Type B pancreatic cell (in vitro differentiated cells): Measurements from ENCODE around the gene PDE3A. TPM values are rescaled to one million over a fixed set of nuclear protein-coding genes. Genes with fewer than 3 reads are reported as not detected.
A peak's percentile ranks its signal among the peaks of the same experiment; 100 is the strongest.
"Not testable (repeated sequence)": the region's sequence is repeated elsewhere in the genome, so short reads cannot be mapped to it uniquely, and the experiment has no call there.

Experiments used
- DNase-seq: peaks from one replicate; pipeline ENCODE4 v3.0.0; 2021; ENCODE audit warnings: mixed read lengths; ENCODE audit not compliant: unreplicated experiment; ENCODE audit errors: extremely low spot score
- H3K27ac Mint-ChIP-seq: 2 replicates; pipeline ENCODE4 v1.8.0; 2021; ENCODE audit warnings: mild to moderate bottlenecking, mixed read lengths
- H3K27me3 Mint-ChIP-seq: 2 replicates; pipeline ENCODE4 v1.8.0; 2021; ENCODE audit warnings: mixed read lengths
- H3K36me3 Mint-ChIP-seq: 2 replicates; pipeline ENCODE4 v1.8.0; 2021; ENCODE audit warnings: mixed read lengths
- H3K4me1 Mint-ChIP-seq: one replicate; pipeline ENCODE4 v1.8.0; 2021; ENCODE audit warnings: mixed read lengths; ENCODE audit not compliant: unreplicated experiment
- H3K4me3 Mint-ChIP-seq: 2 replicates; pipeline ENCODE4 v1.8.0; 2021; ENCODE audit warnings: mild to moderate bottlenecking, mixed read lengths
- H3K9me3 Mint-ChIP-seq: 2 replicates; pipeline ENCODE4 v1.8.0; 2021; ENCODE audit warnings: mixed read lengths
- CTCF ChIP-seq: fragments of 200-600 bp; sonication (generic); conservative IDR thresholded peaks from 2 replicates; pipeline ENCODE4 v1.5.0; 2021; ENCODE audit warnings: antibody characterized with exemption, mild to moderate bottlenecking
- long read RNA-seq: library from polyadenylated mRNA; unstranded; transcript quantifications from one replicate; pipeline ENCODE4 v2.0.0, GENCODE V29; 2020
- total RNA-seq: library from RNA; stranded (reverse); gene quantifications from 2 replicates; pipeline ENCODE4 v1.2.1, GENCODE V29; 2021; ENCODE audit warnings: low replicate concordance

The PDE3A gene
- 19.7 and 27.1 TPM in 2 replicates for total RNA-seq
- long read RNA-seq, full-length matches to known transcripts, result 9 of 38 reads
- long read RNA-seq, partial matches to known transcripts, result 19 of 38 reads
- long read RNA-seq, other reads (novel, unspliced or antisense), result 10 of 38 reads

- Mint-ChIP-seq H3K4me3 (peak within 1 kb of the TSS; percentile 95), H3K27ac (peak within 1 kb of the TSS; percentile 81), H3K27me3 (peaks cover 63% of the 10 kb centered on the region), H3K36me3 (no peaks in the 10 kb centered on the region), H3K9me3 (no peaks in the 10 kb centered on the region), H3K4me1 (peaks cover 15% of the 10 kb centered on the region)
- peak; percentile 62 for TF ChIP-seq CTCF
- peak; percentile 80 for DNase-seq
These were observed at the start of gene PDE3A for GRCh38 chr12:20368114-20368650. Gene PDE3A (plus strand): TSS chr12:20368537. CDS start chr12:20369285, 748 bp downstream.

GRCh38 chr12:20319366-20319765, 49.0 kb upstream of the PDE3A start:
- Mint-ChIP-seq H3K4me3 (no peak overlapping the region), H3K9me3 (no peaks in the 10 kb centered on the region), H3K36me3 (no peaks in the 10 kb centered on the region), H3K27me3 (no peaks in the 10 kb centered on the region), H3K27ac (no peak overlapping the region), H3K4me1 (no peaks in the 10 kb centered on the region)
- no peak for TF ChIP-seq CTCF
- DNase-seq, result no peak

GRCh38 chr12:20320552-20320951, 47.8 kb upstream of the PDE3A start:
- no peak overlapping the region for H3K4me3 Mint-ChIP-seq
- H3K4me1 Mint-ChIP-seq, result no peaks in the 10 kb centered on the region
- TF ChIP-seq CTCF, result no peak
- H3K36me3 Mint-ChIP-seq, result no peaks in the 10 kb centered on the region
- H3K27ac Mint-ChIP-seq, result no peak overlapping the region
- no peaks in the 10 kb centered on the region for H3K9me3 Mint-ChIP-seq
- no peak for DNase-seq
- H3K27me3 Mint-ChIP-seq, result no peaks in the 10 kb centered on the region

GRCh38 chr12:20330826-20331505, 37.4 kb upstream of the PDE3A start:
- DNase-seq, H3K27me3 Mint-ChIP-seq, H3K36me3 Mint-ChIP-seq, H3K27ac Mint-ChIP-seq, H3K9me3 Mint-ChIP-seq, H3K4me3 Mint-ChIP-seq, H3K4me1 Mint-ChIP-seq: not testable (repeated sequence)

- DNase-seq, result no peak
- no peak overlapping the region for H3K27ac Mint-ChIP-seq
These were observed 29.3 kb upstream of the PDE3A start for GRCh38 chr12:20339060-20339459.

More at GRCh38 chr12:20339060-20339459, 29.3 kb upstream of the PDE3A start:
- H3K27me3 Mint-ChIP-seq, result no peaks in the 10 kb centered on the region
- no peak overlapping the region for H3K4me3 Mint-ChIP-seq
- no peaks in the 10 kb centered on the region for H3K4me1 Mint-ChIP-seq
- no peaks in the 10 kb centered on the region for H3K36me3 Mint-ChIP-seq
- H3K9me3 Mint-ChIP-seq, result peaks cover 7% of the 10 kb centered on the region
- no peak for TF ChIP-seq CTCF
